Fibroblast of mammary gland (primary cell): ENCODE data around the gene RAC3.

Source experiments
- DNase-seq: peaks from one replicate; pipeline ENCODE4 v3.0.0-alpha.2; 2010; ENCODE audit warnings: low read depth
- H3K4me3 ChIP-seq: 2 replicates; pipeline ENCODE4 v1.5.1; 2011; ENCODE audit warnings: low read depth, mild to moderate bottlenecking, low read length, moderate library complexity; ENCODE audit not compliant: control insufficient read depth
- TF ChIP-seq, protein P1 (sequence below): conservative IDR thresholded peaks from 2 replicates; pipeline ENCODE4 v1.5.1; 2011; ENCODE audit warnings: low read depth, low read length, inconsistent platforms; ENCODE audit not compliant: control insufficient read depth, insufficient read depth

Gene RAC3

DNA sequence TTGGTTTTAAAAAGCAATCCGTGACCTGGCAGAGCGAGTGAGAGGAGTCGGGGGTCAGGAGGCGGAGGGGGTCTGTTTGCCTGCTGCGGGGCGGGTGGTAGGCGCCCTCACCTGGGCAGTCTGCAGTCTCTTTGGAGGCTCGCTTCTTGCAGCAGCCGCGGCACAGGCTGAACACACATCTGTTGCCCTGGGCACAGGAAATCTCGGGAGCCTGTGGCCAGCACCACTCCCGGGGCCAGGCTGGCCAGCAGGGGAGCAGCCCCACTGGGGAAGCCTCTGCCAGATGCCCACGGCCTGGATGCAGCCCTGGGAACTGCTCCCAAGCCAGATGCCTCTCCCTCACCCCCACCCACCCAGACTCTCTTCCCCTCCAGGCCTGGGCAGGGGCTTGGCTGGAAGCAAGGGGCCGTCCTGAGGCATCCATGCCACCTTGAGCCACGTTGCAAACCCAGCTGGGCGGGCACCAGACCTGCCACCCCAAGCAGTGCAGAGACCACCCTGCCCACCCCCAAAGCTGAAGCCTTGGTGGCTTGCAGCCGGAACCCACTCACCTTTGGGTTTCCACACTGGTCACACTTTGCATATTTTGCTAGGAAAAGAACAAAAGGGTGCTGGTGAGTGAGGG is 26.9 kb downstream of the RAC3 start:
- TF ChIP-seq, protein P1, sequence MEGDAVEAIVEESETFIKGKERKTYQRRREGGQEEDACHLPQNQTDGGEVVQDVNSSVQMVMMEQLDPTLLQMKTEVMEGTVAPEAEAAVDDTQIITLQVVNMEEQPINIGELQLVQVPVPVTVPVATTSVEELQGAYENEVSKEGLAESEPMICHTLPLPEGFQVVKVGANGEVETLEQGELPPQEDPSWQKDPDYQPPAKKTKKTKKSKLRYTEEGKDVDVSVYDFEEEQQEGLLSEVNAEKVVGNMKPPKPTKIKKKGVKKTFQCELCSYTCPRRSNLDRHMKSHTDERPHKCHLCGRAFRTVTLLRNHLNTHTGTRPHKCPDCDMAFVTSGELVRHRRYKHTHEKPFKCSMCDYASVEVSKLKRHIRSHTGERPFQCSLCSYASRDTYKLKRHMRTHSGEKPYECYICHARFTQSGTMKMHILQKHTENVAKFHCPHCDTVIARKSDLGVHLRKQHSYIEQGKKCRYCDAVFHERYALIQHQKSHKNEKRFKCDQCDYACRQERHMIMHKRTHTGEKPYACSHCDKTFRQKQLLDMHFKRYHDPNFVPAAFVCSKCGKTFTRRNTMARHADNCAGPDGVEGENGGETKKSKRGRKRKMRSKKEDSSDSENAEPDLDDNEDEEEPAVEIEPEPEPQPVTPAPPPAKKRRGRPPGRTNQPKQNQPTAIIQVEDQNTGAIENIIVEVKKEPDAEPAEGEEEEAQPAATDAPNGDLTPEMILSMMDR, result no peak
- no peak overlapping the region for H3K4me3 ChIP-seq
- DNase-seq, result no peak

DNA sequence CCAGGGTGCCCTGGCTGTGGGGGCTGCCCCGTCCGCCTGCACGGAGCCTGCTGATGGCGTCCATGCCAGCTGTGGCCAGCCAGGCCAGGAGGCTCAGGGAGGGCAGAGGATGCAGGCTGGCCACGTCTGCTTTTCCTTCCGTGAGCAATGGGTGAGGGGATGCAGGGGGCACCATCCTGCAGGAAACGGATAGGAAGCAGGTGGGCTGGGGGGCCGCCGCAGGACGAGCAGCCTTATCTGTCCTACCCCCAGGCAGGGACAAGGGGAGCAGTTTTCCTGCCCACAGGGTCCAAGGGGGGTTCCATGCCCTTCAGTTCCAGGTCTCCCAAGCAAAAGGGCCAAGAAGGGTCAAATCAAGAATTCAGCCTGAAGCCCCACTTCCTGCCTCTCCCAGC is 27.4 kb downstream of the RAC3 start:
- DNase-seq, result no peak
- TF ChIP-seq, protein P1, result no peak
- H3K4me3 ChIP-seq, result no peak overlapping the region

- TF ChIP-seq, protein P1, result no peak
- no peak for DNase-seq
- H3K4me3 ChIP-seq, result no peak overlapping the region
These were observed 28.0 kb downstream of the RAC3 start for GRCh38 chr17:82059272-82060000.

GRCh38 chr17:82060001-82060380 is 28.5 kb downstream of the RAC3 start:
- TF ChIP-seq, protein P1, result no peak
- H3K4me3 ChIP-seq, result no peak overlapping the region
- DNase-seq, result no peak

GRCh38 chr17:82060614-82061013 is 29.1 kb downstream of the RAC3 start:
- TF ChIP-seq, protein P1, result no peak
- H3K4me3 ChIP-seq, result no peak overlapping the region
- DNase-seq, result no peak

DNA sequence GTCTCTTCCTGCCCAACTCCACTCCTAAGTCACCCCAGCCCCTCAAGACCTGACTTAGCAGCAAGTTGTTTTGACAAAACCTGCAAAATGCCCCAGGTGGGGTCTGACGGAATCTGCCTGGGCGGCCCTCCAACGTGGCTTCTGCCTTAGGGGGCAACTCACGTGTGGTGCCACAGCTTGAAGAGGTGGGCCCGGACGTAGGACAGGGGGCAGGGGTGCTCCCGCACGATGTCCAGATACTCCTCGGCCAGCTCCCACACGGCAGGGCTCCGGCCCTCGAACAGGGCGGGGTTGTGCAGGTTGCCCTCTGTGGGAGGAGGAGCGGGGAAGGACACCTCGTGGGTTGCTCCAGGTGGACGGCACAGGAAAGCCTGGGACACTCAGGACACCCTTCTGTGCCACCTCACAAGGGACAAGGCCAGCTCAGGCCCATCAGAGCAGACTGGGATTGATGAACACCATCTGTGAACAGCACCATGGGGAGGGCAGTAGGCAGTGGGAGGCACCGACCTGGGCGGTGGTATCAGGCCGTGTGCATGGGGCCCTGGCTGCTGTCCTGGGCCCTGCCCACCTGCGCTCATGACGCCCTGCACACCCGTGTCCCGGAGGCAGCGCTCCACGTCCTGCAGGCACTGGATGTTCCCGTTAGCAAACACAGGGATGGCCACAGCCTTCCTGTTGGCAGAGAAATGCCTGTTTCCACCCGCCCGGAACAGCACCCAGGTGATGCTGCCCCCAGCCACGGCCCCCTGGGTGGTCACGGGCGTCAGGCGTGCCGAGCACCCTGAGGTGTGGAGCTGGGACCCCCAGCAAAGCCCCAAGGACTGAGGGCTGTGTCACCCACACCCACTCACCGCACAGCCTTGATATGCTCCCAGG is 29.8 kb downstream of the RAC3 start:
- no peak overlapping the region for H3K4me3 ChIP-seq
- TF ChIP-seq, protein P1, result no peak
- DNase-seq, result no peak
